GM12878 (cell line): ENCODE measurements around the gene TMTC1. TPM values are rescaled to one million over a fixed set of nuclear protein-coding genes. Genes with fewer than 3 reads are reported as not detected.

Source experiments
- ATAC-seq: fragments of 200-7000 bp; cut with Tn5 transposase; 3 replicates; pipeline ENCODE4 v1.9.1; 2020; ENCODE audit warnings: mild to moderate bottlenecking, moderate library complexity
- BruUV-seq: library from RNA; stranded (reverse); fragments of 400-500 nt; replicated peaks from 2 replicates; lab custom pipeline; 2021; lab: Mats Ljungman, UMichigan
- CTCF ChIA-PET: fragments of 300-600 bp; sonication (Branson Sonifier 250); formaldehyde crosslinking; extraction: SDS; loops from one replicate; lab custom pipeline; 2021; ENCODE audit warnings: inconsistent platforms; lab: Yijun Ruan, JAX
- POLR2A ChIA-PET: fragments of 350-600 bp; formaldehyde crosslinking; extraction: SDS; loops from one replicate; lab custom pipeline; 2021; ENCODE audit warnings: inconsistent platforms; lab: Charles Lee
- RAD21 ChIA-PET: fragments of 300-600 bp; sonication (Branson Sonifier 250); formaldehyde crosslinking; loops from one replicate; lab custom pipeline; 2023; ENCODE audit warnings: antibody characterized with exemption; ENCODE audit not compliant: unreplicated experiment; lab: Charles Lee
- SMC1A ChIA-PET: fragments of 300-600 bp; sonication (Branson Sonifier 250); formaldehyde crosslinking; loops from one replicate; lab custom pipeline; 2023; ENCODE audit not compliant: unreplicated experiment, uncharacterized antibody; lab: Charles Lee
- DNase-seq: peaks from one replicate; pipeline ENCODE4 v3.0.0-alpha.2; 2011; ENCODE audit warnings: low read depth, low spot score
- FAIRE-seq: peaks from 3 replicates; lab custom pipeline; 2011; peaks lifted over from hg19 to GRCh38; lab: Jason Lieb, UNC
- H2AFZ ChIP-seq: 2 replicates; pipeline ENCODE4 v1.6.0; 2011; ENCODE audit warnings: low read depth, low read length, control low read depth; ENCODE audit not compliant: control insufficient read depth
- H3K27ac ChIP-seq: 2 replicates; pipeline ENCODE4 v1.5.1; 2011; ENCODE audit warnings: control low read depth; ENCODE audit not compliant: control insufficient read depth, insufficient read depth
- H3K27me3 ChIP-seq, 2 experiments: replicated peaks in 1 of 2; 2 replicates each; pipeline versions ENCODE4 v1.6.0 to v1.6.1; 2011; ENCODE audit warnings: low read length in 1 of 2; ENCODE audit not compliant: control insufficient read depth in 2 of 2, insufficient read depth in 2 of 2
- H3K36me3 ChIP-seq, 2 experiments: 2 replicates each; pipeline ENCODE4 v1.5.1; 2011; ENCODE audit warnings: low read length in 1 of 2; ENCODE audit not compliant: control insufficient read depth in 2 of 2, insufficient read depth in 2 of 2
- H3K4me1 ChIP-seq: 2 replicates; pipeline ENCODE4 v1.6.1; 2011; ENCODE audit warnings: mild to moderate bottlenecking, low read length, moderate library complexity, mixed read lengths; ENCODE audit not compliant: control insufficient read depth, insufficient read depth
- H3K4me2 ChIP-seq: 2 replicates; pipeline ENCODE4 v1.6.0; 2011; ENCODE audit warnings: control low read depth; ENCODE audit not compliant: control insufficient read depth, insufficient read depth
- H3K4me3 ChIP-seq: fragments of 200-600 bp; sonication (generic); 2 replicates; pipeline ENCODE4 v1.5.1; 2016
- H3K79me2 ChIP-seq: 2 replicates; pipeline ENCODE4 v1.6.0; 2011; ENCODE audit warnings: low read length; ENCODE audit not compliant: control insufficient read depth, insufficient read depth
- H3K9ac ChIP-seq: 2 replicates; pipeline ENCODE4 v1.8.0; 2011; ENCODE audit warnings: low read length, control low read depth, mixed read lengths; ENCODE audit not compliant: control insufficient read depth, insufficient read depth
- H3K9me3 ChIP-seq: replicated peaks from 3 replicates; pipeline ENCODE4 v1.5.1; 2011; ENCODE audit warnings: mild to moderate bottlenecking, low read length; ENCODE audit not compliant: control insufficient read depth, insufficient read depth
- H4K20me1 ChIP-seq: 2 replicates; pipeline ENCODE4 v1.6.0; 2011; ENCODE audit not compliant: control insufficient read depth, insufficient read depth
- CBX5 ChIP-seq: sonication (generic); IDR thresholded peaks from 2 replicates; pipeline ENCODE4 v1.6.1; 2016; ENCODE audit warnings: low read depth, moderate library complexity, mild to moderate bottlenecking, inconsistent platforms
- CREB1 ChIP-seq: IDR thresholded peaks from 2 replicates; pipeline ENCODE4 v1.6.1; 2012; ENCODE audit warnings: low read depth, mild to moderate bottlenecking, inconsistent platforms
- CTCF ChIP-seq, 3 experiments: IDR thresholded peaks in 2 of 3; conservative IDR thresholded peaks in 1 of 3; 2 replicates each; pipeline ENCODE4 v1.5.1; 2011; ENCODE audit warnings: low read depth in 3 of 3, low read length in 3 of 3, mild to moderate bottlenecking in 3 of 3, control low read depth in 2 of 3, moderate library complexity in 2 of 3, inconsistent platforms in 1 of 3, mixed read lengths in 1 of 3; ENCODE audit not compliant: control insufficient read depth in 2 of 3, insufficient read depth in 1 of 3; ENCODE audit errors: extremely low read depth in 1 of 3
- IKZF1 ChIP-seq: fragments of 450-650 bp; conservative IDR thresholded peaks from 2 replicates; pipeline ENCODE4 v1.6.1; 2017; ENCODE audit warnings: antibody characterized with exemption, mild to moderate bottlenecking
- MEF2B ChIP-seq: fragments of 450-650 bp; IDR thresholded peaks from 2 replicates; pipeline ENCODE4 v1.6.1; 2018; ENCODE audit warnings: mild to moderate bottlenecking, moderate library complexity; ENCODE audit not compliant: partially characterized antibody, poor library complexity, severe bottlenecking
- MLLT1 ChIP-seq: fragments of 450-650 bp; IDR thresholded peaks from 2 replicates; pipeline ENCODE4 v1.6.1; 2016; ENCODE audit warnings: mild to moderate bottlenecking
- NFYB ChIP-seq: IDR thresholded peaks from 2 replicates; pipeline ENCODE4 v1.6.1; 2011; ENCODE audit warnings: low read depth, mild to moderate bottlenecking, low read length, improper control_type of control experiment, moderate library complexity; ENCODE audit not compliant: insufficient read depth
- RAD21 ChIP-seq: IDR thresholded peaks from 2 replicates; pipeline ENCODE4 v1.6.1; 2011; ENCODE audit warnings: mild to moderate bottlenecking, low read depth, low read length, moderate library complexity; ENCODE audit not compliant: insufficient read depth
- TCF12 ChIP-seq: IDR thresholded peaks from 2 replicates; pipeline ENCODE4 v1.6.1; 2011; ENCODE audit warnings: low read depth, mild to moderate bottlenecking, low read length
- YY1 ChIP-seq: IDR thresholded peaks from 2 replicates; pipeline ENCODE4 v1.6.1; 2011; ENCODE audit warnings: low read depth, mild to moderate bottlenecking, low read length
- WGBS: methylation state at CpG from one replicate; pipeline ENCODE4 v1.1.6; 2016; ENCODE audit warnings: low lambda C conversion rate; ENCODE audit not compliant: insufficient replicate concordance, insufficient coverage; ENCODE audit errors: missing lambda C conversion rate; 5-methylcytosine and 5-hydroxymethylcytosine counted together
- in situ Hi-C: fragments of 300-500 bp; cut with MboI; formaldehyde crosslinking; loops from 9 replicates; pipeline ENCODE4 v1.14.3; 2018; ENCODE audit warnings: mixed read lengths
- intact Hi-C: fragments of 100-400 bp; cut with micrococcal nuclease; formaldehyde crosslinking; loops from one replicate; pipeline ENCODE4 v1.14.2; 2022; ENCODE audit not compliant: unreplicated experiment
- polyA plus RNA-seq, 11 experiments: library from polyadenylated mRNA; depleted of rRNA in 4 of 11; unstranded in 6 of 11; stranded (reverse) in 5 of 11; fragments of >200 nt; fragmentation: Nextera tagmentation in 4 of 11; fragmentation: Illumina TruSeq in 1 of 11; extraction: Ambion mirVana in 4 of 11; extraction: Trizol in 1 of 11; gene quantifications; 1 replicate in 1 of 11; 2 replicates in 10 of 11; pipeline versions ENCODE4 v1.2.1 to v1.2.3, GENCODE V29; 2011 to 2016; ENCODE audit warnings: inconsistent platforms in 2 of 11, missing spikeins in 2 of 11, low read depth in 1 of 11
- total RNA-seq, 4 experiments: library from RNA; depleted of rRNA in 3 of 4; stranded (reverse); fragments of >200 nt in 3 of 4; fragmentation: Illumina TruSeq in 1 of 4; extraction: Trizol in 1 of 4; gene quantifications; 2 replicates each; pipeline versions ENCODE4 v1.2.1 to v1.2.3, GENCODE V29; 2013 to 2021

TMTC1 gene
- total and polyA plus RNA-seq, 10 of the 15 experiments (the other 5 are each of a cell fraction or from before 2014, with no cell fraction given), result 0.10 to 20.9 (median 0.57) TPM

- BruUV-seq, result no TSS peak
- no peak overlapping the region for H3K4me3 ChIP-seq
- H3K79me2 ChIP-seq, result no peaks in the 10 kb centered on the region
- DNase-seq, result no peak
- SMC1A ChIA-PET, result interaction anchor here (2.0 kb wide), 1 partner anchor 28 kb away, joined by 11 read pairs; no protein-coding TSS in a partner anchor
- H3K27me3 ChIP-seq, result no peaks in the 10 kb centered on the region
- H3K27ac ChIP-seq, result no peak overlapping the region
- no peak overlapping the region for H3K9ac ChIP-seq
- 30% methylated on average over 2 of the region's 2 CpGs for WGBS
- POLR2A ChIA-PET, result interaction anchor here (1.2 kb wide), 1 partner anchor 27 kb away, joined by 5 read pairs; no protein-coding TSS in a partner anchor
- no peak overlapping the region for H2AFZ ChIP-seq
- TF ChIP-seq RAD21, result no peak
- no peak for TF ChIP-seq CREB1
- no peak for TF ChIP-seq TCF12
- 0 out of 2 replicates have a peak, but pooled peaks have one; percentile 14 for TF ChIP-seq IKZF1
- no peak for TF ChIP-seq MEF2B
- in situ Hi-C loops (no loop called here), intact Hi-C loops (no loop called here)
- H4K20me1 ChIP-seq, result no peaks in the 10 kb centered on the region
- no peaks in the 10 kb centered on the region for H3K9me3 ChIP-seq
- RAD21 ChIA-PET, result no interaction called here
- FAIRE-seq, result no peak
- CTCF ChIA-PET, result no interaction called here
- no peaks in the 10 kb centered on the region for H3K4me1 ChIP-seq
- no peak for ATAC-seq
- H3K4me2 ChIP-seq, result no peak overlapping the region
- no peaks in the 10 kb centered on the region for H3K36me3 ChIP-seq
Observed at GRCh38 chr12:29593001-29593400, 190.7 kb downstream of the TMTC1 start.

GRCh38 chr12:29591140-29592020 lies 192.4 kb downstream of the TMTC1 start:
- H4K20me1 ChIP-seq, result no peaks in the 10 kb centered on the region
- no peak for DNase-seq
- no peaks in the 10 kb centered on the region for H3K4me1 ChIP-seq
- H3K9ac ChIP-seq, result no peak overlapping the region
- no peak overlapping the region for H2AFZ ChIP-seq
- H3K4me3 ChIP-seq, result no peak overlapping the region
- ChIA-PET CTCF (interaction anchor here (0.8 to 1.5 kb wide), 7 partner anchors 9 to 38 kb away, joined by 3 to 6 read pairs (median 3); no protein-coding TSS in a partner anchor), POLR2A (interaction anchor here (1.1 kb wide), 1 partner anchor 8 kb away, joined by 4 read pairs; no protein-coding TSS in a partner anchor), SMC1A (interaction anchor here (0.7 to 2.0 kb wide), 12 partner anchors 8 to 299 kb away, joined by 3 to 11 read pairs (median 3); no protein-coding TSS in a partner anchor), RAD21 (interaction anchor here (0.9 to 1.0 kb wide), 2 partner anchors 12 to 310 kb away, joined by 3 to 5 read pairs; no protein-coding TSS in a partner anchor)
- no peak for FAIRE-seq
- BruUV-seq, result no TSS peak
- no peak overlapping the region for H3K27ac ChIP-seq
- 22% methylated on average over 11 of the region's 11 CpGs for WGBS
- no peaks in the 10 kb centered on the region for H3K27me3 ChIP-seq
- no peaks in the 10 kb centered on the region for H3K36me3 ChIP-seq
- no peak overlapping the region for H3K4me2 ChIP-seq
- peak; percentile 87 for ATAC-seq
- in situ Hi-C loops (no loop called here), intact Hi-C loops (no loop called here)
- TF ChIP-seq MLLT1 (0 out of 2 replicates have a peak, but pooled peaks have one; percentile 27), CBX5 (no peak), CTCF (IDR thresholded peaks at IDR 0.05 in 2 of 3, conservative IDR thresholded peaks at IDR 0.05 in 1 of 3; ENCODE audit: control insufficient read depth in 2 of 3, extremely low read depth in 1 of 3, insufficient read depth in 1 of 3, low read depth in 3 of 3, low read length in 3 of 3) (peak in 2 of 3 experiments; percentile 23 to 39; a peak in 2 of 6 replicates), YY1 (0 out of 2 replicates have a peak, but pooled peaks have one; percentile 17), NFYB (0 out of 2 replicates have a peak, but pooled peaks have one; percentile 22)
- no peaks in the 10 kb centered on the region for H3K79me2 ChIP-seq
- no peaks in the 10 kb centered on the region for H3K9me3 ChIP-seq
